Retina (tissue), 1 donor: ENCODE data around the gene CACNA1C.

Experiments used
- DNase-seq: peaks from one replicate; pipeline ENCODE4 v3.0.0-alpha.2; 2016

Gene CACNA1C

DNA sequence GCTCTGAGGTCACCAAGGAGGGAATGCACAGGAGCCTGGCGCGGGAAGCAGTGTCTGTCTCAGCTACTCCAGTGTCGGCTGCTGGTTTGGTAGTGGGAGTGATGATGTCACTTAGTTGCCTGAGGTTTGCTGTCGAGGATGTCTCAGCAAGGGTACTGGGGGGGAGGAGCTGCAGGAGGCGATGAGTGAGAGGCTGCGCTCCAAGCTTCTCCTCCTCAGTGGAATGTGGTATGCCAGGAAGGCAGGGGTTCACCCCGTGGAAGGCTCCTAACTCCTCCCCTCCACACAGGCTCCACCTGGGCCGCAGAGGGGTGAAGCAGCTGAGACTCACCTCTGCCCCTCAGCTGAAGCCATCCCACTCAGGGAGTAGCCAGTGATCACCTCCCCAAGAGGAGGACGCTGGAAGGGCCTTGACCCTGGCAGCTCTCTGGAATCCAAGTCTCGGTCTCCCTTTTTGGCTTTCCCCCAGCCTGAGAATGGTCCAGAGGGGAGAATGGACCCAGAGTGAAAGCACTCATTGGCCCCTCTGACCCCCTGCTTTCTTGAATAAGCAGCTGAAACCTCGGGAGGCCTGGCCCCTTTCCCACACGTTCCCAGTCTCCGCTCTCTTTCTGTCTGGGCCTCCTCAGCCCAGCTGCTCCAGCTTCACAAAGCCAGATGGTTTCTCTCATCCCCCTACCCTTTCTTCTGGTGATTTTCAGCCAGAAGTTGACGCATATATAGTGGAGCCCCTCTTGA, 563.0 kb downstream of the CACNA1C start:
- DNase-seq, result no peak

DNA sequence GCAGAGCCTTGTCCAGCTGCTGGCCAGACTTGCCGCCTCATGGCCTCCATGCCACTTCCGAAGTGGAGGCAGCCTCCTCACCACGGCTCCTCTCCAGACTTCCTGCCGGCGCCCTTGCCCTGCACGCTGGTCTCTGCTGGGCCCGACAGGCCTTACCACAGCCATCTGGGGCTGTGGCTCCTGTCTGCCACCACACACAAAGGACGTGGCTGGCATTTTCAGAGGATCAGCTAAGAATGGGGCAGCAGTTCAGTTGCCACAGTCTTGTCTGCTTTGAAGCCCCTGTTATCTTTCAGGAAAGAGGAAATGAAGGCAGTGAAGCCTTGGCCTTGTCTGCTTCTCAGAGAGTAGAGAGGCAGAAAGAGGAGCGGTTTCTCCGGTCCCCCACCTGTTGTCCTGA, 564.0 kb downstream of the CACNA1C start:
- DNase-seq, result no peak

DNA sequence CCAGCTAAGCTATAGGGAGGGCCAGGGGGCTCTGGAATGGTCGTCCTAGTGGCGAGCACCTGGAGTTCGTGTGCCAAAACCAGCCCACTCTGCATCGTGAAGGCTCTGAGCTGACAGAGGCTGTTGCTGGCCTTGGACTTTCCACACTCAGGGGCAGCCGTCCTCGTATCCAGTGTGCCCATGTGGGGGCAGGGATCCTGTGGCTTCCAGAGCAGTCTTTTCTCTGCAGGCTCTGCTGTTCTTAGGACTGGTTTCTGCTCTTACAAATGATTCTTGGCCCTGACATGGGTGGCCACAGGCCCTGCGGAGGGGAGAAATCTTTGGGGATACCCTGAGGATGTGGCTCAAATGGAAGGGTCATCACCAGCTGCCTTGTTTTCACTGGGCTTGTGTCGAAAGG, 564.6 kb downstream of the CACNA1C start:
- DNase-seq, result no peak

DNA sequence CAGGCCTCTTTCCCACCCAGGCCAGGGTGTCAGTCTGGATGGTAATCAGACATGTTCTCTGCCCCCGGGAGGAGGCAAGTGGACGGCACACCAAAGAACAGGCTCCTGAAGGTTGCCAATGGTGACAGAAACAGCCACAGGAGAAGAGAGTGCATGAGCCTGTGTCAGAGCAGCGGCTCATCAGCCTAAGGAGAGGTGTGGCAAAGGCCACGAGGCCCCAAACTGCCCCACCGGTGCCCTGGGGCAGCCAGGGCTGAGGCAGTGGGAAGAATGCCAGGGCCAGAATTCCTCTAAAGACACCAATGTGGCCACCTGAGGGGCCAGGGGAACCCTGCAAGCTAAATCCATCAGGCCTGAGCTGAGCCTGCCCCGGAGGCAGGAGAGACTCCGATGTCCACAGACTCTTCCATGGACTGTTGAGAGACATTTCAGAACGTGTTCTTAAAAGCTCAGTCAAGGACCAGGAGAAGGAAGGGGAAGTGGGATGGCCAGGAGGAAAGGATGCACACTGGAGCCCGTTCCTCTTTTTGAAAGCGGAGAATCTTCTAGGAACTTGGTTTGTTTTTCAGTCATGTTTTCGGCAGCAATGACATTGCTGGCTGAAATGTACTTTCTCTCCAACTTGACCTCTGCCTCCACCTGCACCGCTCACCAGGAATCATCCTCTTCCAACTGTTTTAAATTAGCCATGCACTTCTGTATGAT, 565.7 kb downstream of the CACNA1C start:
- no peak for DNase-seq

DNA sequence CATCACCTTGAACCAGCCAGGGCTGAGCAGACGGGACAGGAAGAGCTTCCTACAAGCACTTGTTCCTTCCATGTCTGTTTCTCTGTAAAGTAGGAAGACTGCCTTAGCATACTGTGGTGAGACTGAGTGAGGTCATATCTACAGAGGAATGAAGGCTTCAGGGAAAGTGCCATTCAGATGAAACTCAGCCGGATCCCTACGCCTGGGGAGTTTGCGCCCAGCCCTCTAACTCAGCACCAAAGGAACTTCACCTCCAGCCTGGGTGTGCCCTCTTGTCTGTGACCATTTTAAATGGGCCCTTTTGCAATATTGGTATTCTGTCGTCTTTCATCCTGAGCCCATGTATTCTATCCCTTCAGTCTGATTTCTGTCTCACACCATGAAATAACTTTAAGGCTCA, 566.3 kb downstream of the CACNA1C start:
- no peak for DNase-seq

DNA sequence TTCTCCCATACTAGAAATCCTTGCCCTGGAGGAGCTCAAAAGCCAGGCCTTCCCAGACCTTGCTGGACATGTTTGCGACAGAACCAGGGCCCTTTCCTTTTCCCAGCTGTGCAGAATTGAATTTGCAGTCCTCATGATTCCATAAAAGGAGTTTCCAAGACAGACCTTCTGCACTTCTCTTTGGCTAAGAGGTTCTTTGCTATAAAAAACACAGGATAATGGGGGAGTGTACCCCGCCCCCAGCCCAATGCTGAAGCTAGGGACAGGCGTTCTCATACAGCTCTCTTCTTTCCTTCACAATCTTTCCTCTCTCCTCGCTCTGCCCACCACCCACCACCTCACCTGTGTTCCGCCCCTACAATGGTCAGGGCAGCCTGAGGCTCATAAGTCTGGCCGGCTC, 569.7 kb downstream of the CACNA1C start:
- no peak for DNase-seq

DNA sequence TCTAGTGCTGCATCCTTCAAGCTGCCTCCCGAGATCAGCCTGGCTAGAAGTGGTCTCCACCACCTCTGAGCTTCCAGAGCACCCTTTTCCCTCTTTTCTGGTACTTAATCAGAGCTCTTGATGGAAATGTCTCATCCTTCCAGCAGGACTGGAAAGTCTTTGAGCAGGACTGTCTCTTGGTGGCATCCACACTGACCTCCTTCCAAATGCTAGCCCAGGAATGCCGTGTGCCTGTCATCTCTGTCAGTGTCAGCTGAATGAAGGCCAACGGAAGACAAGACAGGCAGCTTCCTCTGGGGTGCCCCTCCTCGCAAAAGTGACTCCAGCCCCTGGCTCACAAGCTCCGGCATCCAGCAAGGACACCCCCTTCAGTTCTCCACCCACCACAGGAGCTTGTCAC, 570.7 kb downstream of the CACNA1C start:
- no peak for DNase-seq

DNA sequence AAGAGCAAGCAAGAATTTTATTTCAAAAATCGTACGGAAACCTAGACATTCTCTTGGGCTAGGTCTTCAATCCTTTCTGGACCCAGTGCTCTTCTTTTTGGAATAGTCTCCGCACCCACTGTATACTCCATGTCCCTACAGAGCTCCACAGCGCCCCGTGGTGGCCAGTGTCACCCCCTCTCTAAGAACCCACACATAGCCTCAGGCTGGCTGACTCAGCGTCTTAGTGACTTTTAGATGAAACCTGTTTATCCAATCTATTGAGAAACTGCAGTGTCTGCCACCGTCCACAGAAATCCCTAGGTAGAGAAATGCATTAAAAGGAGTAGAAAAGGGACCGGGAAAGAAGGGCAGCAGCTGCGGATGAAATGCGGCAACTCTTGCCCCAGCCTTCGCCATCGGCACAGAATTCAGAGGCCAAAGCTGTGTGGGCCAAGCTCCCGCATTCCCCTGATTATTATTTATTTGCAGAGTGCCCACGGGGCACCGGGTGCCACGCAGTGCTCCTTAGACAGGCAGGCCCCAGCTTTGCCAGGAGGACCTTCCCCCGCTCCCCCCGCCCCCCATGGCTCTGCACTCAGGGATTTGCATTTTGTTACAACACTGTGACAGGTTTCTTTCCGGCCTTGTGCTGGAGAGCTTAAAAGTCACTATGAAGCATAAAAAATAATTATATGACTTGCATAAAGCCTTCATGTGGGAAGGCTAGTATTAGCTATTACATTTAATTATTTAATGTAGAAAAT, 571.9 kb downstream of the CACNA1C start:
- peak; percentile 46 for DNase-seq

DNA sequence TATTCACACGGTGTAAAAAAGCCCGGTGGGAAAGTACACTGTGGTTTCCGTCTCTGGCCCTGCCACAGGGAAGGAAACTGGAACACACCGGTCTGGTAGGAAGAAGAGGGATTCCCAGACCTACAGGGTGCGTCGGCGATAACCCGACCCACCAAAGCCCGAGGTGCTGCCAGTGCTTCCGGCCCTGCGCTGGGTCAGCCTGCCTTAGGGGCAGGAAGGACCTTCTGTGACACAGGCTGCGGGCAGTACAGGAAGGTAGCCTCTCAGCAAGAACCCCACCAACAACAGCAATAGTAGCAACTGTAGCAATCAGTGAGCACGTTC, 572.5 kb downstream of the CACNA1C start:
- DNase-seq, result no peak

DNA sequence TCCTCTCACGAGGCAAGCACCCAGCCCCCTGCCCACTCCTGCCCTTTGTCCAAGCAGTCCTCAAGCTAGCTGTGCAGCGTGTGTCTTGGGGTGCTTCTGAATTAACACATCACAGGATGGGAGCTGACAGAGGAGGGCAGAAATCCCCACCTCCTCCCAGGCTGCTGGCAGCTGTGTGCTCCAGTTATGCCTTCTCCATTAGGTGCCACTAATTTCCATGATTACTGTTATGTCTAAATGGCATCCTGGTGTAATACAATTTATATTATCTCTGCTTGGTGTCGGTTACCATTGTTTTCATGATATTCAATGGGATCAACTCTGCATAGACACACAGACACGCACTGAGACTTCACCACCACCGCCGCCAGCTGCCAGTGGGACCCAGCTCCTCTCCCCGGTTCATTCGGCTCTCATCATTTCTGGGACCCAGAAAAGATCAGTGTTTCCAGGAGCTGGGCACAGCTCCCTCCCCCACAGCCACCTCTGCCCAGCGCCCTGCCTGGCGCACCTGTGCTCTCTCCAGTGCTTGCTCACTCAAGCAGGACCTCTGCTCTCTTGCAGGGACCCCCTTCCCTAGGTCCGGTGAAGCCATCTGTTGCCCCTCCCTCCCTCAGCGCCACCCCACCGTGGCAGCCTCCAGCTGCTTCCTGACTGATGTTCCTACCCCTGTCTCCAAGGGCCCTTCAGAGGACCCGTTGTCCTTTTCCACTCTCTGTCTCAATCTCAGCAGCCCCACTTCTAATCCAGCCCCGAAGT, 574.5 kb downstream of the CACNA1C start:
- no peak for DNase-seq

DNA sequence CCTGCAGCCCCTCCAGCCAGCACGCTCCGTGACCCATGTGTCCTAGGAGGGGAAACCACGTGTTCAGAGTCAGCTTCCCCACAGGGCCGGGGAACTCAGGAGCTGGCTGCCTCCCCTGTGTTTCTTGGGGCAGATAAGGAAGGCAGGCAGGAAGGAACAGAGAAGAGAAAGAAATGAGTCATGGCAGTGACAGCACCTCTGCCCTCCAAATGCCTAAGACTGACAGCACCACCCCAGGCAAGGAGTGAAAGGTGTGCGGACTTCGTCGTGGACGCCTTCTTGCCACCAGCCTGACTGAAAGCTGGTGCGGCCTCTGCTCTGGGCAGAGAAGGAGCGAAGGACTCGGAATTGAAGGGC, 575.0 kb downstream of the CACNA1C start:
- DNase-seq, result no peak

DNA sequence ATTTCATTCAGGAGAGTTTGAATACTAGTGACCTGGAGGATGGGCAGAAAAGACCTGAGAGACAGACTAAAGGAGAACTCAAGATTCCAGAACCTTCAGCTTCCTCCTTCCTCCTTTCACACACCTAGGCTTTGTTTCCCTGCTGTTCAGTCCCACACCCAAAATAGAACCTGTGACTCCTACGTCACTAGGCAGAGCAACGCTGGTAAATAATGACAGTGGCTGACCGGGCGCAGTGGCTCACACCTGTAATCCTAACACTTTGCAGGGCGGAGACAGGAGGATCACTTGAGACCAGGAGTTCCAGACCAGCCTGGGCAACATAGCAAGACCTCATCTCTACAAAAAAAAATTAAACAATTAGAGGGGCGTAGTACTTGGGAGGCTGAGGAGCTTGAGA, 575.6 kb downstream of the CACNA1C start:
- DNase-seq, result no peak

DNA sequence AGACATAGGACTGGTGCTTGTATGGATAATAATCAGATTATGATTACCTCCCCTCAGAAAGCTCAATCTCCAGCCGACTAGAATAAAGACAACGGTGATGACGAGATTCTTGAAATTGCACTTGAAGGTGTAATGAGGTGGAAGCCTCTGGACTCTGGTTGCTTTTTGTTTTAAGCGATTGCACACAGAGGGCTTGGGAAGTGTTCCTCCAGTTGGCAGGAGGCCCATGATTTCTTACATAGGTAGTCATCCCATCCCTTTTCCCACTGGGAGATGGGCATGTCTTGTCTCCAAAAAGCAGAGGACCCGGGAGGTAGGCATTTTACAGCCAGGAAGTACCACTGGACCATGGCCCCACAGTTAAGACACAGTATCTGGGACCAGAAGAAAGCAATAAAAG, 576.3 kb downstream of the CACNA1C start:
- DNase-seq, result no peak

DNA sequence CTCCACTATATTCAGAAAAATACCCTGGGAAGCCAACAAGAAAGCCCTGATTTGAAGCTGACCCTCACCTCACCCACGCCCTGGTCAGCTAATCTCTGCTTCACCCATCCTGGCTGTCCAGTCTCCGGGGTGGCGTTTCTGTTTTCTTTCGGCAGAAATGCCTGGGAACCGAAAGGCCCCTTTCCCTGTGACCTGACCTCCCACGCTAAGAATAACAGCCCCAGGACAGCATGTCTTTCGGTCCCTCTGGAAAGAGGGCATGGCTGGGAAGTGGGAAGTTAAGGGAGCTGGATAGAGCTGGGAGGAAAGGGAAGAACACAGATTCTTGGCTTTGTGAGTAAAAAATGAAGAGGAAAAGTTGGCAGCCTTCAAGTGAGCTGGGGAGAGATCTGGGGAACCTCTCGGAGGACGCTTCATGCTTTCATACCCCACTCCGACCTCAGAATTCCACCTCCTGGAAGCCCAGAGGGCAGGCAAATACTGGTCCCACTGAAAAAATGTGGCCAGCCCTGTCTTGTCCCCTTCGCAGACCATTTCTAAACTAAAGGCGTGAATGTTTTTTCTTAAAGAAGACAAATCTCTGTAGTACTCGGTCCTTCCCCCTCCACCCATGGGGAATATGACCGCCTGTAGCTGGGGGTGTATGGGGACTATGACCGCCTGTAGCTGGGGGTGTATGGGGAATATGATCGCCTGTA, 579.0 kb downstream of the CACNA1C start:
- DNase-seq, result no peak

DNA sequence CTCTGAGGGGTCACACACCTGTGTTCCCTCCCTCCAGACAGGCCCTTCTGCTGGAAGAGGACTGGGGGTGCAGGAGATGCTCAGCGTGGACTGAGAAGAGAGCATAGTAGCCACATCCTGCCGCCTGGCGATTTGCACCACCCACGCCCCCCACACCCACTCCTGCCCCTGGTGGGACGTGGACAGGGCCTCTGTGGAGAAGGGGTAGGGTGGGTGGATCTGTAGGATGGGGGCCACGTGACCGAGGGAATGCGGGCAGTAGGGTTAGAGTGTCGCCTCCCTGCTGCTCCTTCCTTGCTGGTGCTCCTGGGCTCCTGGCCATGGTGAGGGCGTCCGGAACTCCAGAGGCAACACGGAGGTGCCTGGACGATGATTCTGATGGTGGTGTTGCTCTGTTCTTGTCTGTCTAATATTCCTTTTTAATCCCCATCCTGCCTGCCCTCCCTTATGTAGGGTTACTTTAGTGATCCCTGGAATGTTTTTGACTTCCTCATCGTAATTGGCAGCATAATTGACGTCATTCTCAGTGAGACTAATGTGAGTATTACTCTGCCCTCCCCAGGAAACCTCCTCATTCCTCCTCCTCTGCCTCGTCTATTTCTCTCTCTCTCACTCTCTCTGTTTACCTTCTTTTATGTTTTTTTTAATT, 580.5 kb downstream of the CACNA1C start:
- DNase-seq, result no peak

DNA sequence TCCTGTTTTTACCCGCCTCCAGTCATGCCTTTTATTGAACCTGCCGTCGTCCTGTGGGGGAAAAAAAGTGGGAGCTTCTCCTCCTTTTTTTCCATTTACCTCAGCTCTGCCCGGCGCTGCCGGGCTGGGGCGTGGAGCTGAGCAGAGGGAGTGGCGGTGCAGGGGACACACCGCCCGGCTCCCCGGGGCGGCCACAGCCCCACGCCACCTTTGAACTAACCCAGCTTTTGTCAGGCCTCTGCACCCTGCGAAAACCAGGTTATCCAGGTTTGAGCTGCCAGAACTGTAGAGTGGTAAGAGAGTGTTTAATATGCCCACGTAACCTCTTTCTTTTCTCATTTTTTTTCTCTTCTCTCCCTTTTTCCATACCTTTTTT, 581.0 kb downstream of the CACNA1C start:
- no peak for DNase-seq

DNA sequence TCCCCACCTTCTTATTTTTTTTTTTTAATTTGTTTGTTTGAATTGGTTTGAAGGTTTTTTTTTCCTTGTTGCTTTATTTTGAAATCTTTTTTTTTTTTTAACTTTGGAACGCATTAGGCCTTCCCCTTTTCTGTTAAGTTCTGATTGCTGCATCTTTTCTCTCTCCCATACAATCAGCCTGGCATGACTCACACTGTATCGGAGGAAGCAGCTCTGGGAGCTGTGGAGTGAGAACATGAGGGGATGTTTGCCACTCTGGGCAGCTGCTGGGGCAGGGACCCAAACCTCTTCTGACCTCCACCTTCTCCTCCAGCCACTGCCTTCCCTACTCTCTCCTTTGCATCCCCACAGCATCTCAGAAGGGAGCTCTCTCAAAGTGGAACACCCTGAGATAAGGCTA, 581.7 kb downstream of the CACNA1C start:
- no peak for DNase-seq

DNA sequence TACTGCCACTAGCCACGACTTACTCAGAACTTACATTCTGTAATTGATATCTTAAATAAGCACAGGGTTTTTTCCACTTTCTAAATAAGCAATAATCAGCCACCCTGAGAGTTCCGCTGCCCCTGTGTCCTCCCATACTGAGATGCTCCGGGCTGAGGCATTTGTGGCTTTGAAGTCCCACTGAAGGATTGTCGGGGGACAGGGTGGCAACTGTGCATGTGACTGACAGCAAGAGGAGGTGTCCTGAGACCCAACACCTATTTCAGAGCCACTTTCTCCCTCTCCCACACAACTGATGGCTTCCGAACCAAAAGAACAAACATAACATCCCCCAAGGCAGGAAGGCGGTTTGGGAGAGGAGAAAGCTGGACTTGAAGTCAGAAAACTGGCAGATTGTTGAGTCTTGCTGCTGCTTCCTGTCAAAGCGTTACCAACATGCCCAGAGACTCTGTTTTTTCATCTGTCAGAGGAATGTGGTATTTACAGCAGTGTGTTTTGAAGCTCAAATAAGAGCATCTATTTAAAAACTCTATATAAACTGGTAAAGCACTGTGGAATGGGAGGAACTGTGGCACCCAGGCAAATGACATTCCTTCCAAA, 584.1 kb downstream of the CACNA1C start:
- DNase-seq, result no peak

DNA sequence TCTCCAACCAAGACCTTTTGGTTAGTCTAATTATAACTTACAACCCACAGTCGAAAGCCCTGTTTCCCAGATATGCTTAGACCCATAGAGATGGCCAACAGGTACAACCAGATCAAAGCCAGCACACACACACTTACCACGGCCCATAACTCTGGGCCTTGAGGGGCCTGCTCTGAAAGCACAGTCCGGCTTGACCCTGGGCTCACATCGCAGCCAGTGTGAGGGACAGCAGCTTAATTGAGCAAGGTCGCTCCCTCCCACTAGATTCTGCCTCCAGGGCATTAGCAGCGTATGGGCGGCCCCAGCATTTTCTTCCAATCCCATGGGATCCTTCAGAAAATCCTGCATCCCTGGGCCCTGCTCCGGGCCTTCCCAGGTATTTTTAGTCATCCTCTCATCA, 584.6 kb downstream of the CACNA1C start:
- DNase-seq, result no peak

DNA sequence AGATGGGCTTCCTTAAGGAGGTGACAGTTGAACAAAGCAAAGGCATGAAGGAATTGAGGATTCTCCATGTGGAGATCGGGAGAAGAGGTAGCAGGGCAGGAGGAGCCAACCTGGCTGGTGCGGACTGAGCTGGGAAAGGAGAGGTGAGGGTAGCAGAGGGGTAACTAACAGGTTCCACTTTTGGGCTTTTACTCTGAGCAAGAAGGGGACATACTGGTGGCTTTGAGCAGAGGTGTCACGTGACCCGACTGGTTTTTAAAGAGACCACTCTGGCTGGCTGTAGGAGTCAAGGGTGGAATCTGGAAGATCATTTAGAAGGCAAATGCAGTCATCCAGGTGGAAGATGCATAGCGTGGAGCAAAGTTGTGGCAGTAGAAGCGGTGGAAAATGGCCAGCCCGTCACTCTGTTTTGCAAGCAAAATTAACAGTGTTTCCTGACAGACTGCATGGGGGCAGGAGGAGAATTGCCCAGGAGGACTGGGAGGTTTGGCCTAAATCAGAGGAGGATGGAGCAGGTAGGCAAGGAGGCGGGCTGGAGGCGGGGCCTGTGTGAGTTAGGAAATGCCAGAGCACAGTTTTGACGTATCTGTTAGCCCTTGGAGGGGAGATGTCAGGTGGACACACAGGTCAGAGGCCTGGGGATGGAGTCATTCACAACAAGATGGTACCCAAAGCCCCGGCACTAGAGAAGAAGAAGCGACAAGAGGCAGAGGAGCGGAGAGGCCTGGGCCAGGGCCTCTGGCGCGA, 585.7 kb downstream of the CACNA1C start:
- no peak for DNase-seq

DNA sequence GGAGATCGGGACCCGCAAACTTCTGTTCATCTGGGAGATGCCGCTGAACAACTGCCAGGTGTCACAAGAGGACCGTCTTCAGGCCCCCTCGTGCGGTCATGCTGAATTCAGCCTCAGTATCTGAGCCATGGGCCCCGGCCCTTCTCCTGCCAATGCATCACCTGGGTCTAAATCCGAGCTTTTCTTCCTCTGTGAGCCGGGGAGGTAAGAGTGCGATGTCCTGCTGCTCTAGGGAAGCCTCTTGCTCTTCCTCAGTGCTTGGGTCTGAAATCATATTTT, 586.2 kb downstream of the CACNA1C start:
- no peak for DNase-seq

DNA sequence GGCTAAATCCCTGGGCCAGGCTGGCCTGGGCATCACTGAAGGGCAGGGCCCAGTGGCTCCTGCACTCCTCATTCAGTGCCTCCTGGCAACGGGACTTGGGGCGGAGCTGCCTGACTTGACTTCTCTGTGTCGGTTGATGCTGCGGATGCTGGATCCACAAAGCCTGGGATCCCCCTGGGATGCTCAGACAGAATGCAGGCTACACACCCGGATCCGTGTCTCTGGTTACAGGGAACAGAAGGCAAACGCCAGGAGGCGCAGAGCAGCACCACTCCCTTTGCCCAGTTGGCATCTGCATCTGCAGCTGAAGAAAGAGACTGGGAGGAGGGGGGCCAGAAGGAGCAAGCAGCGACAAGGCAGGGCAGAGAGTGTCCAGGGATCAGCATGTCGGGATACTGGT, 587.5 kb downstream of the CACNA1C start:
- no peak for DNase-seq
